OCI-LY7 (cell line): ENCODE measurements around the gene AP5S1. TPM values are rescaled to one million over a fixed set of nuclear protein-coding genes. Genes with fewer than 3 reads are reported as not detected.

ENCODE experiments used
- BruUV-seq: library from RNA; stranded (reverse); fragments of 400-500 nt; replicated peaks from 2 replicates; lab custom pipeline; 2021; lab: Mats Ljungman, UMichigan
- CTCF ChIA-PET: fragments of 300-600 bp; sonication (Branson Sonifier 250); formaldehyde crosslinking; loops from one replicate; lab custom pipeline; 2022; ENCODE audit warnings: antibody characterized with exemption; ENCODE audit not compliant: unreplicated experiment; lab: Charles Lee
- POLR2A ChIA-PET: fragments of 300-600 bp; sonication (Branson Sonifier 250); formaldehyde crosslinking; loops from one replicate; lab custom pipeline; 2022; ENCODE audit warnings: antibody characterized with exemption; lab: Charles Lee
- DNase-seq: peaks from one replicate; pipeline ENCODE4 v3.0.0-alpha.2; 2015; ENCODE audit warnings: low spot score
- H2AFZ ChIP-seq: fragments of 200-600 bp; sonication (generic), shearing (Covaris generic); 2 replicates; pipeline ENCODE4 v1.6.1; 2014; ENCODE audit warnings: mild to moderate bottlenecking, antibody characterized with exemption, low read length, moderate library complexity
- H3K27ac ChIP-seq: fragments of 200-600 bp; sonication (generic); 2 replicates; pipeline ENCODE4 v1.5.1; 2014; ENCODE audit warnings: mixed run types, low read depth, mild to moderate bottlenecking, moderate library complexity, low read length, inconsistent platforms; ENCODE audit not compliant: poor library complexity, severe bottlenecking
- H3K36me3 ChIP-seq: fragments of 200-600 bp; sonication (generic); 2 replicates; pipeline ENCODE4 v1.6.1; 2014; ENCODE audit warnings: mild to moderate bottlenecking, antibody characterized with exemption, low read length, moderate library complexity, mixed read lengths; ENCODE audit not compliant: insufficient read depth
- H3K4me1 ChIP-seq: fragments of 200-600 bp; sonication (generic); 2 replicates; pipeline ENCODE4 v1.5.1; 2014; ENCODE audit warnings: mild to moderate bottlenecking, low read length; ENCODE audit not compliant: insufficient read depth, poor library complexity, severe bottlenecking
- H3K4me2 ChIP-seq: fragments of 200-600 bp; sonication (generic); 2 replicates; pipeline ENCODE4 v1.6.1; 2014; ENCODE audit warnings: mild to moderate bottlenecking, low read length
- H3K4me3 ChIP-seq: fragments of 200-600 bp; sonication (generic); 2 replicates; pipeline ENCODE4 v1.5.1; 2014; ENCODE audit warnings: mild to moderate bottlenecking, low read depth, low read length; ENCODE audit not compliant: poor library complexity, severe bottlenecking
- H3K79me2 ChIP-seq: fragments of 200-600 bp; sonication (generic); 2 replicates; pipeline ENCODE4 v1.6.1; 2016; ENCODE audit warnings: low read depth, mild to moderate bottlenecking, low read length, moderate library complexity, mixed read lengths; ENCODE audit not compliant: insufficient read depth
- H3K9me2 ChIP-seq: fragments of 200-600 bp; sonication (generic); 2 replicates; pipeline ENCODE4 v1.6.1; 2016; ENCODE audit warnings: mild to moderate bottlenecking, low read length, mixed read lengths; ENCODE audit not compliant: insufficient read depth
- H3K9me3 ChIP-seq: fragments of 200-600 bp; sonication (generic); 2 replicates; pipeline ENCODE4 v1.6.1; 2014; ENCODE audit warnings: mild to moderate bottlenecking, mixed run types, low read length, mixed read lengths
- H4K20me1 ChIP-seq: fragments of 200-600 bp; sonication (generic); 2 replicates; pipeline ENCODE4 v1.6.1; 2014; ENCODE audit warnings: mild to moderate bottlenecking, antibody characterized with exemption, low read length, moderate library complexity, mixed read lengths; ENCODE audit not compliant: insufficient read depth
- CTCF ChIP-seq: fragments of 200-600 bp; sonication (generic); conservative IDR thresholded peaks from 2 replicates; pipeline ENCODE4 v1.5.1; 2014; ENCODE audit warnings: mild to moderate bottlenecking, antibody characterized with exemption, low read length, moderate library complexity, mixed read lengths
- EZH2phosphoT487 ChIP-seq: fragments of 200-600 bp; sonication (generic); IDR thresholded peaks from 2 replicates; pipeline ENCODE4 v1.6.1; 2018; ENCODE audit warnings: low read depth, borderline replicate concordance, mild to moderate bottlenecking, mixed run types, antibody characterized with exemption, low read length, moderate library complexity, mixed read lengths
- intact Hi-C: fragments of 100-400 bp; cut with micrococcal nuclease; formaldehyde crosslinking; loops from one replicate; pipeline ENCODE4 v1.10.0; 2022; ENCODE audit not compliant: unreplicated experiment
- total RNA-seq, 2 experiments: library from RNA; depleted of rRNA in 1 of 2; stranded (reverse); fragments of >200 nt in 1 of 2; shearing (Covaris generic) in 1 of 2; gene quantifications; 2 replicates each; pipeline ENCODE4 v1.2.3, GENCODE V29; 2014 to 2022

The AP5S1 gene
- total RNA-seq, 2 experiments from 2014 or later = 9.8 to 12.1 TPM

DNA sequence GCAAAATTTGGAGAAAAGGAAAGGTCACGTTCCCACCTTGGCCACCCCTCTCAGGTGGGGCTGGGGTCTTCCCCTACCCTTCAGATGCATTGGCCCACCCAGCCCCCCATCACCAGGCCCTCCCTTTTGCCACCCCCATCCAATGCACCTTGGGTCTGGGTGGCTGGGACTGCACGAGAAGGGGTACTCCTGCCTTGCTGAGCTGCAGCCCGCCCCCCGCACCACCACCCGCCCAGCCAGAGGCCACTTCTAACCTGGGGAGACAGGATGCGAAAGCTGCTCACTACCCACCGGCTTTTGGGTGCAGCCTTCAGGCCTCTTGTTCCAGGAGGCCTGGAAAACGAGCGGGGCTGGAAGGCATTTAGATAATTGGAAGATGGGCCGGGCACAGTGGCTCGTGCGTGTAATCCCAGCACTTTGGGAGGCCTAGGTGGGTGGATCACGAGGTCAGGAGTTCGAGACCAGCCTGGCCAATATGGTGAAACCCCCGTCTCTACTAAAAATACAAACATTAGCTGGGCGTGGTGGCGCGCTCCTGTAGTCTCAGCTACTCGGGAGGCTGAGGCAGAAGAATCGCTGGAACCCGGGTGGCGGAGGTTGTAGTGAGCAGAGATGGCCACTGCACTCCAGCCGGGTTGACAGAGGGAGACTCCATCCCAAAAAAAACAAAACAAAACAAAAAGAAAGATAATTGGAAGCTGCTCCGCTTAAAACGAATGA, 25.5 kb upstream of the AP5S1 start:
- Histone ChIP-seq H3K4me1 (peaks cover 36% of the 10 kb centered on the region), H3K4me3 (peak overlapping the region; percentile 91), H3K9me2 (no peaks in the 10 kb centered on the region), H3K36me3 (peaks cover 19% of the 10 kb centered on the region; the same call in 1 of the 2 replicates), H3K27ac (peak overlapping the region; percentile 80), H2AFZ (peak overlapping the region; percentile 59; the same call in 1 of the 2 replicates), H3K79me2 (peaks cover 25% of the 10 kb centered on the region), H4K20me1 (no peaks in the 10 kb centered on the region; the same call in 1 of the 2 replicates), H3K4me2 (peak overlapping the region; percentile 89), H3K9me3 (no peaks in the 10 kb centered on the region)
- POLR2A ChIA-PET = interaction anchor here (0.8 to 1.8 kb wide), 2 partner anchors 23 to 1324 kb away, joined by 5 to 7 read pairs; partner anchors contain the start of gene SNRPB
- DNase-seq = no peak
- CTCF ChIA-PET = interaction anchor here (2.2 kb wide), 1 partner anchor 24 kb away, joined by 9 read pairs; no protein-coding TSS in a partner anchor
- intact Hi-C loops = no loop called here
- no TSS peak for BruUV-seq
- TF ChIP-seq CTCF = no peak
- TF ChIP-seq EZH2phosphoT487 = no peak

DNA sequence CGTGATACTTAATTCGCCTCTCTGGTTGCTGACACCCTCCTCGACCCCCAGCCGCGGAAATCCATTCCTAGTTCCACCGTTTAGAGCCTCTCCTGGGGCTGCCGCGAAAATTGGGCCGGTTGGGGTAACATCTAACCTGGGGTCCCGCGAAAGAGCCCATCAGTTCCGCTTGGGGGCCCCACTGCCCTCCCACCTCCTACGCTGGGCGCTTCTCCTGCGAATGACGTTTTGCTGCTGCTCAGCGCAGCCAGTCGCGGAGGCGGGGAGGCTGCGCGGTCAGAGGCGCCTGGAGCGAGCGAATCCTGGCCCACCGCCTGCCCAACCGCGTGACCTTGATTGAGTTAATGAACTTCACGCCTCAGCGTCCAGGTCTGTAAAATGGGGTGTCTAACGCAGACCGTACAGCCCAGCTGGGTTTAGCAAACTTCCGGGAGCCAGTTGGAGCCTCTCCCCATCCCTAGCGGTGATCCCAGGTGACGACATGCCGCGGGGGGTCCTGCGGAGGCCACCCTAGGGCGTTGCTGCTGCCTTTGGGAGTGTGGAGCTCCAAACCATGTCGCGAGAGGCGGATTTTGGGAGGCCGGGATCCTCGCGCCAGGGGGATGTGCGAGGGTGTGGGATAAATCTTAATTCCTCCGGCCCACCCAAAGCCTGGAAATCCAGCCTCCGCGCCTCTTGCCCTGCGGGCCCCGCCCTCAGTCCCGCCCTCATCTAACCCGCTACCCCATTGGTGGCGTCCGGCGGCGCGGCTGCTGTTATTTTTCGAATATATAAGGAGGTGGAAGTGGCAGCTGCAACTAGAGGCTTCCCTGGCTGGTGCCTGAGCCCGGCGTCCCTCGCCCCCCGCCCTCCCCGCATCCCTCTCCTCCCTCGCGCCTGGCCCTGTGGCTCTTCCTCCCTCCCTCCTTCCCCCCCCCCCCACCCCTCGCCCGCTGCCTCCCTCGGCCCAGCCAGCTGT, 24.6 kb upstream of the AP5S1 start, which contains the start of gene CDC25B:
CDC25B (plus strand) TSS at position 800 of the 958 bp plus-strand sequence. CDS start 222 bp downstream, outside the sequence.
- H3K27ac ChIP-seq = peak within 1 kb of the TSS; percentile 83
- intact Hi-C loops = loop anchor here (1.0 to 2.0 kb wide), 3 partner anchors 8 to 51 kb away; partner anchors contain the start of genes AP5S1 and MAVS
- no peaks in the 10 kb centered on the region for H3K9me2 ChIP-seq
- H3K4me2 ChIP-seq = peak within 1 kb of the TSS; percentile 100
- peak; percentile 54 for TF ChIP-seq CTCF
- no peak for TF ChIP-seq EZH2phosphoT487
- H3K4me1 ChIP-seq = peaks cover 46% of the 10 kb centered on the region
- peaks cover 27% of the 10 kb centered on the region for H3K36me3 ChIP-seq
- BruUV-seq = TSS peak; percentile 88
- H2AFZ ChIP-seq = peak within 1 kb of the TSS; percentile 59
- H4K20me1 ChIP-seq = no peaks in the 10 kb centered on the region; the same call in 1 of the 2 replicates
- peak; percentile 94 for DNase-seq
- ChIA-PET CTCF (interaction anchor here (2.2 kb wide), 1 partner anchor 23 kb away, joined by 9 read pairs; no protein-coding TSS in a partner anchor), POLR2A (interaction anchor here (0.5 to 1.8 kb wide), 6 partner anchors 22 to 92 kb away, joined by 3 to 7 read pairs (median 4); no protein-coding TSS in a partner anchor)
- H3K79me2 ChIP-seq = peaks cover 31% of the 10 kb centered on the region
- no peaks in the 10 kb centered on the region for H3K9me3 ChIP-seq
- H3K4me3 ChIP-seq = peak within 1 kb of the TSS; percentile 91
